Epidermal melanocyte (primary cell): Measurements from ENCODE around the gene ATP5PD.
"Not testable (repeated sequence)": the region's sequence is repeated elsewhere in the genome, so short reads cannot be mapped to it uniquely, and the experiment has no call there.

Experiments used
- DNase-seq: peaks from one replicate; pipeline ENCODE4 v3.0.0; 2011; ENCODE audit warnings: low spot score; ENCODE audit not compliant: insufficient read length

The ATP5PD gene

DNA sequence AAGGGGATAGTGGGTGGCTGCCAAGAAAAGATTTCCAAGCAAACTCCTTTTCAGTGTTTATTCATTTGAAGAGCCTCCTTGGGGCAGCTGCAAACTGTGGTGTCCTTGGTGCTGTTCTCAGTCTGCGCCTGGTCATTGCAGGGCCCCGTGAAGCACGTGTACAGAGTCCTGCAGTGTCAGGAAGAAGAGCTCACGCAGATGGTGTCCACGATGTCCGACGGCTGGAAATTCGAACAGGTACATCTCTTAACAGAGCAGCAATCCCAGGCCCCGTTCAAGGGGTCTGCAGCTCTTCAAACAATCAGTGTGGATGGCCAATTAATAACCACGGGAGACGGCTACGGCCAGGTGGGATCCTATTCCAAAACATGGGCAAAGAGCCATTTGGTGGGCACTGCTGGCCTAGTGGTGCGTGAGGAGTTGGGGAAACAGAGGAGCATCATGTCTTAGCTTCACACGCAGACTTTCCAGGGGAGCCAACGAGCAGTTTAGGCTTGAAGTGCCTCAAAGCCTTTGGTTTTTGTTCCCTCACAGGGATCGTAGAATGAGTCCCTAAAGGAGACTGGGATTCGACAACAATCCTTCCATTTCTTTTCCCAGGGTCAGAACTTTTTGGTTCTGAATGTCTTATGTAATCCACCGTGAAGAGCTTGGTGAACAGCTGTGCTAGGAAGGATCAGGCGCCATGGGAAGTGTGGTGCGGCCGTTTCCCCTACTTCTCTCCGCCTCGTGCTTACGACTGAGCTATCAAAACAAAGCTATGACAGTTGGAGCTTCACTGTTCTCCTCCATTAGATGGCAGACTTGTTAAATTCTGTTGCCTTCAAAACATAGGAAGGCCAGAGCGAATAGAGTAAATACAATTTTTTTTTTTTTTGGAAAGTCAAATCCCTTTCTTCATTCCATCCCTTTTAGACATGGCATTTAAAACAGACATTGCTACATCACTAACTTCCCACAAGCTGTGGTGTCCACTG, 12.9 kb upstream of the ATP5PD start:
- DNase-seq: peak; percentile 89

- no peak for DNase-seq
Observed at GRCh38 chr17:75051941-75052340, 5.2 kb upstream of the ATP5PD start.

DNA sequence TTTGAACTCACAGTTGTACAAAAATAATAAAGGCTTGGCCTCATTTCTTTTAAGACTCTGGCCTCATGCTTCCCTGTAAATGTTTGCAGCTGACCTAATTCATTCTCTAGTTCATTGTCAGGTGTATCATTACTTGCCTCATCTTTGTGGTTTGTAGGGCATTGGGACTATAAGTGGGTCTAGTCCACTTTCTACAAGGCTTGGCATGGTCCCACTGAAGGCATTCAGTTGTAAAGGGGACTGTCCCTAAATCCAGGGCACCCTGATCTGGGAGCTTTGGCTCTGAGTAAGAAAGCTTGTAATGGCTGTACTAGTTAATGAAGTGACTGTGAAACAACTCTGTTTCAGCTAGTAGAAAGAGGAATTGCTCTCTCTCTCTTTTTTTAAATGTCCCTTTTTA, 2.9 kb upstream of the ATP5PD start:
- no peak for DNase-seq

DNA sequence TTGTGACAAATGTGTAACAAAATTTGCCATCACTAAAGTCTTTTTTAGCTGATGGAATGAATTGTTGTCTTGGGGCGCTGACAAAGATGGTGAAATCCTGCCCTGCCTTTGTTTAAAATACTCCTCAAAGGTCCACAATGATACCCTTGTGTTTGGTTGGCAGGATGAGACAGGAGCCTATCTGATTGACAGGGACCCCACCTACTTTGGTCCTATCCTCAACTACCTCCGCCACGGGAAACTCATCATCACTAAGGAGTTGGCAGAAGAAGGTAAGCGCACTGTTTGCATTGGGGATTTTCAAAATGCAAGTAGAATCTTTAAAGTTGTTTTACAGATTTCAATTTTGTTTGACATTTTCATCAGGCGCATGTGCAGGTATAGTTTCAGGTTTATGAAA, 2.3 kb upstream of the ATP5PD start:
- no peak for DNase-seq

- no peak for DNase-seq
Observed at GRCh38 chr17:75048249-75048878, 1.6 kb upstream of the ATP5PD start.

DNA sequence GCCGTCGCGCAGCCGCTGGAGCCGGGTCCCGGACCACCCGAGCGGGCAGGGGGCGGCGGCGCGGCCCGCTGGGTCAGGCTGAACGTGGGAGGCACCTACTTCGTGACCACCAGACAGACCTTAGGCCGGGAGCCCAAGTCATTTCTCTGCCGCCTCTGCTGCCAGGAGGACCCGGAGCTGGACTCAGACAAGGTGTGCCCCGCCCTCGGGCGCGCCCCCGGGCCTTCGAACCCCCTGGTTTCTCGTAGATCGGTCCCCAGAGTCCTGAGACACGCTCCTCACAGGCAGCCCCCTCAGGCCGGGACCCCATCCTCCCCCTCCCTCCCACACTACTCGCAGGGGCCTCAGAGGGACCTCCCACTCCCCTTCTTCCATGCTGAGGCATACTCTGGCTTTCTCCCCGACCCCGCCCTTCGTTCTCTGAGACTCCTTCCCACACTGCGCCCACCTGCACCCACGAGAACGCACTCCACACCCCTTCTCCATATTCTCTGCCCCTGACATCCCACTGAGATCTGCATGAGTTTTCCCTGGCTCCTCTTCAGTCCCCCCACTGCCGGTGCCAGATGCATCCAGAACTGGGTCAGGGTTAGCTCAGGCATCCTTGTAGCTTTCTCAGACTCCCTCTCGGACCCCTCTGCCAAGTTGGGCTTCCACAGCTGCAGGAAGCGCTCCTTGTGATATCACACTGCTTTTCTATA, 779 bp upstream of the ATP5PD start:
- no peak for DNase-seq

GRCh38 chr17:75045946-75046406, 793 bp downstream of the ATP5PD start:
- not testable (repeated sequence) for DNase-seq

DNA sequence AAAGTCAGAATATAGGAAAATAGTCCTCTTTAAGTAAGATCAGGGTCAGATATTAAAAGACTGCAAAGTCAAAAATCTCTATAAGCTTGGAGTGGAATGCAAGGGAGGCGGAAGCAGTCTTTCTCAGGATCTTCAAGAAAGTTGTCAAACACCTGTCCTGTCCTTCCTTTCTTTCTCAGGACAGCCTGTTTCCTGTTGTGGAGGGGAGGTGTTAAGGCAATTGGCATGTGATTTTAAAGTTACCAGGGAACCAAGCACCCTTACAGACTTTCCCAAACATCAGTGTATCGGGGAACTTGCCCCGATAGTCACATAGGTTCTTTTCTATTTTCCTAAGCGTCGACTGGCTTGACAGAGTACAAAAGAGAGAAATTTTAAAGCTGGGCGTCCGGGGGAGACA, 2.1 kb downstream of the ATP5PD start:
- no peak for DNase-seq

- DNase-seq: not testable (repeated sequence)
Observed at GRCh38 chr17:75043789-75044188, 3.0 kb downstream of the ATP5PD start.

DNA sequence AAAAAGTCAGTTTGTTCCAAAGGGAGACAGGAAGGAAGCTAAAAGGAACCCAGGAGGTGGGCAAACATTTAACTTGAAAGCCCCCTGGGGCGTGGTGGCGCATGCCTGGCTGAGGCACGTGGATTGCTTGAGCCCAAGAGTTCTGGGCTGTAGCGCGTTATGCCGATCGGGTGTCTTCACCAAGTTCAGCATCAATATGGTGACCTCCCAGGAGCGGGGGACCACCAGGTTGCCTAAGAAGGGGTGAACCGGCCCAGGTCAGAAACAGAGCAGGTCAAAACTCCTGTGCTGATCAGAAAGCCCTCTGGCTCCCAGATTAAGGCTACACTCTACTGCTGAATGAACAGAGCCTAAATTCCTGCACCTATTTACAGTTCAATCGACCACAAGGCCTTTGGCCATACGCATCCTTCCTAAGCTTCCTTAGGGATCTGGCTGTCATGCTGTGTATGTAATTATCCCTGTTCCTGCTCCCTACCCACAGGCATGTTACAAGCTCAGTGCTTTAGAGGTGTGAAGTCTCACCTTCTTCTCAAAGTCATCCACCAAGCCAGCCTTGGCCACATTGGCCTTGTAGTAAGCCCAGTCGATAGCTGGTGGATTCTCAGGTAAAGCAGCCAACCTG, 5.0 kb downstream of the ATP5PD start:
- no peak for DNase-seq

- no peak for DNase-seq
Observed at GRCh38 chr17:75039238-75039637, 7.5 kb downstream of the ATP5PD start.

GRCh38 chr17:75036643-75037268, 10.0 kb downstream of the ATP5PD start:
- DNase-seq: no peak

- DNase-seq: peak; percentile 60
Observed at GRCh38 chr17:75034236-75034908, 12.4 kb downstream of the ATP5PD start.

DNA sequence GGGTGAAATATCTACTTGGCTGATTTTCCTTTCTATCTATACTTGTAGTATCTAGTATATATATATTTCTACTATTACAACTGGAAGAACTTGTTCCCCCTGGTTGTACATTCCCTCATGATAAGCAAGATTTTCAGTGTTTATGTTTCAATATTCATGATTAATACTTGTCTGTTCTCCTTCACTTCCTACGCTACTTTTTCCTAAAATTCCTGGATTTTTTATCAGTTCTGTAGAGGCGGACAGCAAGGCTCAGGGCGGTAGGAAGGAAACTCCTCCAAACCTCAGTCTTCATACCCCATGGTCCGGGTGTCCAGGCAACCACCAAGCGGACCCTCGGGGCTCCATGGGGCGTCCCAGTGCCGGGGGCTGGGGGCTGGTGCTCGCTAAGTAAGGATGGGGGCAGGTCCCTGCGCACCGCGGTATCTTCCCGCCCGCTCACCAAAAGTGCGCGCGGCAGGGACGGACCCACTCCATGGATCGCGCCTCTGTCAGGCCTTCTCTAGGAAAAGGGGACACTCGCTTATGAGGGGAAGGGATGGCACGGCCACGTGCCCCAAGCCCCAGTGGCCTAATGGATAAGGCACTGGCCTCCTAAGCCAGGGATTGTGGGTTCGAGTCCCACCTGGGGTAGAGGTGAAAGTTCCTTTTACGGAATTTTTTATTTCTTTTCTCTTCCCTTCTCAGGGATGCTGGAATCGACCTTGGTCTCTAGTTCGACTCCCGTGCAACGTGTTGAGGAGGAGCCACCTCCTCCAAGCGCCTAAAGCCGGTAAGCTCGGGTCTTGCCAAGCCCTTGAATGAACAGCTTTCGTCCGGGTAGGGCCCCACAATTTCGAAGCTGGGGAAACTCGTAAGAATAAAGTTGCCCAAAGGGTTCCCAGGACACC, 13.2 kb downstream of the ATP5PD start:
- peak; percentile 75 for DNase-seq

DNA sequence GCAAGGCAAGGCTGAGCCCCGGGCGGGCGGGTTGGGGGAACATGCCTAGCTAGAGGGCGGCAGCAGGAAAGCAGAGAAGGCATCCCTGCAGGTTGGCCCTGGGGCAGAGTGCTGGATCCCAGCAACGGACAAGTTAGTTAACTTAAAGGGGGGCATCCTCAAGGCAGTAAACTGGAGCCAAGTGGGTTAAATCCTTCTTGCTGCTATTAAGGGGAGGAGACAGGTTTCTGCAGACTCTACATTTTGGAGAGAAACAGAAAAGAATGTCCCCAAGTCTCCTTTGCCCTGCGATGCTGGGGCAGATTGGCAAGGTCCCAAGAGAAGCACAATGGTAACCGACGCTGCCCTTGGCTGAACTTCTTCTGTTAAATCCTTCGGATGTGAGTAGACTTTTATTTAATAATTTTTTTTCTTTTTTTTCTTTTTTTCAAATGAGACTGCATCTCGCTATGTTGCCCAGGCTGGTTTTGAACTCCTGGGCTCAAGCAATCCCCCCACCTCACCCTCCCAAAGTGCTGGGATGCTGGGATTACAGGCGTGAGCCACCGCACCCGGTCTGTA, 14.0 kb downstream of the ATP5PD start:
- DNase-seq: no peak

DNA sequence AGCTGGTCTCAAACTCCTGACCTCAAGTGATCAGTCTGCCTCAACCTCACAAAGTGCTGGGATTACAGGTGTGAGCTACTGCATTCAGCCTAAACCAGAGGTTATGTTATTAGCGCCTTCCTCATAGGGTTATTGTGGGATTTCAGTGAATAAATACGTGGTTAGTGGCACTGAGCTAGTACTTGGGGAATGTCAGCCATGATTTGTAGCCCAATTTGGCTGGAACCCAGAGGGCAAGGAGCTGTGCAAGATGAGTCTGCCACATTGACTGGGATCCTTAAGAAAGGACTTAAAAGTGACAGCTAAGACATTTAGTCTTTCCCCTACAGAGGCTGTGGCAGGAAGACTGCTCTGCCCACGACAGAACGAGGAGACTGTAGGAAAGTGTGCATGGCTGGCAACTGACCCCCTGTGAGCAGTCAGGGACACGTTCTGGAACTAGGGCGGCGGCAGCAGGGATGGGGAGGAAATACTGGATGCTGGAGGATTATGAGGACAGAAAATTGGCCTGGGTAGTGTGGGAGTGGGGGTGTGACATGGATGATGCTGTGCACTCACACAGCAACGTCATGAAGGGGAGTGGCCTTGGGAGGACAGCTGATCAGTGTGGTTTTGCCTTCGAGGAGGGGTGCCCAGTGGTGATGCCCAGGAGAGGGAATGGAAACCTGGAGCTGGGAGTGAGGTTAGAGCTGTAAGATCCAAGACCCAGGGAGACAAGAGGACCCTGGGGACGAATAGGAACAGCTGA, 14.6 kb downstream of the ATP5PD start:
- DNase-seq: peak; percentile 62

GRCh38 chr17:75030161-75030560, 16.6 kb downstream of the ATP5PD start:
- DNase-seq: no peak

- not testable (repeated sequence) for DNase-seq
Observed at GRCh38 chr17:75026650-75027049, 20.1 kb downstream of the ATP5PD start.
